Neuron (in vitro differentiated cells): Measurements from ENCODE around the gene TMEM38B.
"Not testable (repeated sequence)": the region's sequence is repeated elsewhere in the genome, so short reads cannot be mapped to it uniquely, and the experiment has no call there.

Experiments used
- H2AFZ ChIP-seq: one replicate; pipeline ENCODE4 v1.6.1; 2013; ENCODE audit warnings: low read depth, mild to moderate bottlenecking, inconsistent platforms, low read length, moderate library complexity
- H3K27me3 ChIP-seq: one replicate; pipeline ENCODE4 v1.6.1; 2013; ENCODE audit warnings: low read length; ENCODE audit not compliant: insufficient read depth
- H3K36me3 ChIP-seq: one replicate; pipeline ENCODE4 v1.6.1; 2013; ENCODE audit warnings: low read length; ENCODE audit not compliant: insufficient read depth
- H3K4me1 ChIP-seq: one replicate; pipeline ENCODE4 v1.6.1; 2013; ENCODE audit warnings: low read length; ENCODE audit not compliant: insufficient read depth
- H3K4me3 ChIP-seq: 2 replicates; pipeline ENCODE4 v1.5.1; 2013; ENCODE audit warnings: mild to moderate bottlenecking, low read length, moderate library complexity
- H3K9me3 ChIP-seq: one replicate; pipeline ENCODE4 v1.6.1; 2013; ENCODE audit warnings: low read length

TMEM38B gene

GRCh38 chr9:105712773-105713172 lies 18.4 kb downstream of the TMEM38B start:
- peaks cover 16% of the 10 kb centered on the region for H3K9me3 ChIP-seq
- peaks cover 23% of the 10 kb centered on the region for H3K36me3 ChIP-seq
- no peak overlapping the region for H2AFZ ChIP-seq
- H3K4me3 ChIP-seq: no peak overlapping the region
- H3K4me1 ChIP-seq: no peaks in the 10 kb centered on the region
- no peaks in the 10 kb centered on the region for H3K27me3 ChIP-seq

DNA sequence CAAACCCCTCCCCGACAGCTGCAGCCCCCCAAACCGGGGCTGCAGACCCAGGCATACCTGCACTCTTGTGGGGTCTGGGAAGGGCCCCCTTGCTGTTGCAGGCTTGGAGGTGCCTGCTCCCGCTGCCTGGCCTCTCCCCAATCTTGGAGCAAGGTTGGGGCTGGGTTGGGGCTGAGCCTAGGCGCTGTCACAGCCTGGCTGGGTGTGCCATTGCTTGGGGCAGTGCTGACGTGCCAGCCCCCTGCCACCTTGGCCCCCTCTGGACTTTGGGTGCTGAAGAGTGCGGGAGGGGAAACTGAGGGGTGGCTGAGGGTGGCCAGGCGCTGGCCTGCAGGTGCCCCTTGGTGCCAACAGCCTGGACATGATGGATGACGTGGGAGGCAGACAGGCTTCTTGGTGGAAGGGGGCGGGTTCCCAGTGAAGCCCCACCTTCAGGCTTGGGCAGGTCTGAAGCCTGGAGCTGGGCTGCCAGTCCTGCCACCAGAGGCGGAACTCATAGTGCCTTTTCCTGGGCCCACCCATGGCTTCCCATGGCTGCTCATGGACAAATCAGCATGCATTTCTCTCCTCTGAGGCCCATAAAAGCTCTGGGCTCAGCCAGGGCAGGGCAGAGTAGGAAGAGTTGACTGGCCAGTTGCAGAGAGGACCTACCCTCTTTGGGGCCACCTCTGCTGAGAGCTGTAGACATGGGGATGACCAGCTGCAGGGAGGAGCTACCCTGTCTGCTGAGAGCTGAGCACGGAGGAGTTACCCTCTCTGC lies 19.1 kb downstream of the TMEM38B start:
- no peak overlapping the region for H2AFZ ChIP-seq
- H3K36me3 ChIP-seq: peaks cover 23% of the 10 kb centered on the region
- no peaks in the 10 kb centered on the region for H3K4me1 ChIP-seq
- H3K9me3 ChIP-seq: peaks cover 16% of the 10 kb centered on the region
- H3K27me3 ChIP-seq: no peaks in the 10 kb centered on the region
- no peak overlapping the region for H3K4me3 ChIP-seq

- Histone ChIP-seq H3K4me1 (no peaks in the 10 kb centered on the region), H3K9me3 (peaks cover 16% of the 10 kb centered on the region), H2AFZ (no peak overlapping the region), H3K4me3 (no peak overlapping the region), H3K27me3 (no peaks in the 10 kb centered on the region), H3K36me3 (peaks cover 23% of the 10 kb centered on the region)
Observed at GRCh38 chr9:105714020-105714331, 19.6 kb downstream of the TMEM38B start.

DNA sequence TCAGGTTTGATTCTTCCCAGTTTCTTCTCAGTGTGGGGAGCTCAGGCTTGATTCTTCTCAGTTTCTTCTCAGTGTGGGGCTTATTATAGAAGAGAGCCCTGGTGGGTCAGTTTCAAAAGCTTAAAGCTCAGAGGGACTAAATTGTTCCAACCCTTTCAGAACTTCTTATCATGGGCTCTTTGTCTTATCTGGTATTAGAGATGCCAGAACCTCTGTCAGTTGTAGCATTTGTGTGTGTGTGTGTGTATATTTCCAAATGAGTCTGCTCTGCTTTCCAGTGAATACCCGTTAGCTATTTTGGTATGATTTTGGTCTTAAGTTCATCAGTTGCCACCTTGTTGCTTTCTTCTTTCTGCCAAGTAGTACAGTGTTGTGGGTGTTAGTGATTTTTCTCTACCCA lies 21.8 kb downstream of the TMEM38B start:
- Histone ChIP-seq H3K4me1 (no peaks in the 10 kb centered on the region), H3K4me3 (no peak overlapping the region), H3K9me3 (peaks cover 12% of the 10 kb centered on the region), H3K27me3 (no peaks in the 10 kb centered on the region), H2AFZ (no peak overlapping the region), H3K36me3 (peaks cover 12% of the 10 kb centered on the region)

GRCh38 chr9:105722099-105722498 lies 27.8 kb downstream of the TMEM38B start:
- no peaks in the 10 kb centered on the region for H3K4me1 ChIP-seq
- H3K36me3 ChIP-seq: peaks cover 37% of the 10 kb centered on the region
- no peak overlapping the region for H3K4me3 ChIP-seq

GRCh38 chr9:105725370-105725769 lies 31.0 kb downstream of the TMEM38B start:
- Histone ChIP-seq H2AFZ (no peak overlapping the region), H3K9me3 (peaks cover 4% of the 10 kb centered on the region), H3K27me3 (no peaks in the 10 kb centered on the region), H3K4me1 (no peaks in the 10 kb centered on the region), H3K4me3 (no peak overlapping the region), H3K36me3 (peaks cover 43% of the 10 kb centered on the region)

More at GRCh38 chr9:105722099-105722498, 27.8 kb downstream of the TMEM38B start:
- Histone ChIP-seq H2AFZ (no peak overlapping the region), H3K9me3 (no peaks in the 10 kb centered on the region), H3K27me3 (no peaks in the 10 kb centered on the region)

DNA sequence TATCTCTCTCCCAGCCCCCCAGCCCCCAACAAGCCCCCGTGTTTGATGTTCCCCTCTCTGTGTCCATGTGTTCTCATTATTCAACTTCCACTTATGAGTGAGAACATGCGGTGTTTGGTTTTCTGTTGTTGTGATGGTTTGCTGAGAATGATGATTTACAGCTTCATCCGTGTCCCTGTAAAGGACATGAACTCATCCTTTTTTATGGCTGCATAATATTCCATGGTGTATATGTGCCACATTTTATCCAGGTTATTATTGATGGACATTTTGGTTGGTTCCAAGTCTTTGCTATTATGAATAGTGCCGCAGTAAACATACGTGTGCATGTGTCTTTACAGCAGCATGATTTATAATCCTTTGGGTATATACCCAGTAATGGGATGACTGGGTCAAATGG lies 33.9 kb downstream of the TMEM38B start:
- H3K4me3 ChIP-seq, H3K27me3 ChIP-seq, H3K4me1 ChIP-seq, H3K9me3 ChIP-seq, H2AFZ ChIP-seq: not testable (repeated sequence)
- peaks cover 28% of the 10 kb centered on the region for H3K36me3 ChIP-seq

- not testable (repeated sequence) for H2AFZ ChIP-seq, H3K4me1 ChIP-seq, H3K27me3 ChIP-seq, H3K4me3 ChIP-seq
- peaks cover 14% of the 10 kb centered on the region for H3K9me3 ChIP-seq
- peaks cover 11% of the 10 kb centered on the region for H3K36me3 ChIP-seq
Observed at GRCh38 chr9:105731420-105731819, 37.1 kb downstream of the TMEM38B start.

DNA sequence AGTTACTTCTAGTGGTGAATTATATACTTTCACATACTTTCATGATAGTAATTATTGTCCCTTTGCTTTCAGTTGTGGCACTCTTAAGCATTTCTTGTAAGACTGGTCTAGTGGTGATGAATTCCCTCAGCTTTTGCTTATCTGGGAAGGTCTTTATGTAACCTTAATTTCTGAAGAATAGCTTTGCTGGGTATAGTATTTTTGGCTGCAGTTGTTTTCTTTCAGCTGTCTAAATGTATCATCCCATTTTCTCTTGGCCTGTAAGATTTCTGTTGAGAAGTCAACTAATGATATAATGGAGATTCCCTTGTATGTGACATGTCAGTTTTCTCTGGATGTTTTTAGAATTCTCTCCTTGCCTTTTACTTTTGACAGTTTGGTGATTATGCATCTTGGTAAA lies 41.0 kb downstream of the TMEM38B start:
- Histone ChIP-seq H3K36me3 (peaks cover 16% of the 10 kb centered on the region), H3K9me3 (peaks cover 33% of the 10 kb centered on the region), H3K27me3 (no peaks in the 10 kb centered on the region), H2AFZ (no peak overlapping the region), H3K4me3 (no peak overlapping the region), H3K4me1 (no peaks in the 10 kb centered on the region)

GRCh38 chr9:105737205-105737604 lies 42.9 kb downstream of the TMEM38B start:
- H2AFZ ChIP-seq: no peak overlapping the region
- peaks cover 16% of the 10 kb centered on the region for H3K36me3 ChIP-seq
- H3K9me3 ChIP-seq: peaks cover 34% of the 10 kb centered on the region
- no peaks in the 10 kb centered on the region for H3K27me3 ChIP-seq
- no peaks in the 10 kb centered on the region for H3K4me1 ChIP-seq
- H3K4me3 ChIP-seq: no peak overlapping the region

DNA sequence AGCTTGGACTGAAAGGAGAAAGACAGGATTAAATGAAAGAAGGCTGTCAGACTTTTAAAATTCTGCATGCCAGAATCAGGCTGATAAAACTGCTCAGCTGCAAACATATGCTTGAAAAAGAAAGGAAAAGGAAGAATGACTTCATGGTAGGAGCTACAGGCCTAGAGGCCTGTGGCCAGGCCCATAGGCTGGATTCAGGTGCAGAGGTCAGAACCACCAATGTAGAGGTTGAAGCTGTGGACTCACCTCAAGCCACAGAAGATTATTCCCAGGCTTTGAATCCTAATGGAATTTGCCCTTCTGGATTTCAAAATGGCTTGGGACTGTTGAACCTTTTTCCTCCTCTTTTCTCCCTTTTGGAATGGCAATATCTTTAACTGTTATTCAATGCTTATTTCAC lies 47.7 kb downstream of the TMEM38B start:
- peaks cover 8% of the 10 kb centered on the region for H3K36me3 ChIP-seq
- peaks cover 18% of the 10 kb centered on the region for H3K9me3 ChIP-seq
- no peaks in the 10 kb centered on the region for H3K27me3 ChIP-seq
- no peak overlapping the region for H2AFZ ChIP-seq
- H3K4me3 ChIP-seq: no peak overlapping the region
- no peaks in the 10 kb centered on the region for H3K4me1 ChIP-seq

DNA sequence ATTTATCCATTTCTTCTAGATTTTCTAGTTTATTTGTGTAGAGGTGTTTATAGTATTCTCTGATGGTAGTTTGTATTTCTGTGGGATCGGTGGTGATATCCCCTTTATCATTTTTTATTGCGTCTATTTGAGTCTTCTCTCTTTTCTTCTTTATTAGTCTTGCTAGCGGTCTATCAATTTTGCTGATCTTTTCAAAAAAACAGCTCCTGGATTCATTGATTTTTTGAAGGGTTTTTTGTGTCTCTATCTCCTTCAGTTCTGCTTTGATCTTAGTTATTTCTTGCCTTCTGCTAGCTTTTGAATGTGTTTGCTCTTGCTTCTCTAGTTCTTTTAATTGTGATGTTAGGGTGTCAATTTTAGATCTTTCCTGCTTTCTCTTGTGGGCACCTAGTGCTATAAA lies 53.0 kb downstream of the TMEM38B start:
- H2AFZ ChIP-seq: not testable (repeated sequence)

DNA sequence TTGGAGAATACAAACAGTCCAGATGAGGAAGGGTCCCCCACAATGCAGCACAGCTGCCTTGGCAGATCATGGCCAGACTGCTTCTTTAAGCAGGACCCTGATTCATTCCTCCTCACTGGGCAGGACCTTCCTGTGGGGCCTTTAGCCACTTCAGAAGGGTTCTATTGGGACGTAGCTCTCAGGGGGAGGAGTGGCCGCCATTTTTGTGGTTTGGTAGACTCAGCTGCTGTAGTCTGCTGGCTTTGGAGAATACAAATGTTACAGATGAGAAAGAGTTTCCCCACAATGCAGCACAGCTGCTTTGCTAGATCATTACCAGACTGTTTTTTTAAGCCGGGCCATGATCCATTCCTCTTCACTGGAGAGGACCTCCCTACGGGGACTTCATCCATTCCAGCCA lies 57.4 kb downstream of the TMEM38B start:
- H3K27me3 ChIP-seq: no peaks in the 10 kb centered on the region

More for the DNA sequence above, 53.0 kb downstream of the TMEM38B start:
- H3K4me3 ChIP-seq, H3K4me1 ChIP-seq, H3K27me3 ChIP-seq: not testable (repeated sequence)
- H3K36me3 ChIP-seq: peaks cover 34% of the 10 kb centered on the region
- H3K9me3 ChIP-seq: peaks cover 22% of the 10 kb centered on the region

More for the DNA sequence above, 57.4 kb downstream of the TMEM38B start:
- H3K9me3 ChIP-seq: peaks cover 33% of the 10 kb centered on the region
- H3K4me1 ChIP-seq: no peaks in the 10 kb centered on the region
- no peak overlapping the region for H3K4me3 ChIP-seq
- H2AFZ ChIP-seq: no peak overlapping the region
- peaks cover 40% of the 10 kb centered on the region for H3K36me3 ChIP-seq
